ENCODE measurements around the gene SCG2.

Gene SCG2

GRCh38 chr2:223549215-223549614 is 52.9 kb downstream of the SCG2 start:
- TF ChIP-seq CTCF (IDR thresholded peaks at IDR 0.05; ENCODE audit: low read depth, low read length), result no peak
- no peak overlapping the region for H3K4me3 ChIP-seq (replicated peaks in 1 of 2; ENCODE audit: low read depth in 2 of 2, low read length in 2 of 2)
- peak; percentile 78 to 86 for DNase-seq (ENCODE audit: low read depth in 2 of 2)

GRCh38 chr2:223548194-223548593 is 54.0 kb downstream of the SCG2 start:
- H3K4me3 ChIP-seq (replicated peaks in 1 of 2; ENCODE audit: low read depth in 2 of 2, low read length in 2 of 2), result no peak overlapping the region
- TF ChIP-seq CTCF (IDR thresholded peaks at IDR 0.05; ENCODE audit: low read depth, low read length), result no peak
- no peak for DNase-seq (ENCODE audit: low read depth in 2 of 2)
